Hematopoietic multipotent progenitor cell (in vitro differentiated cells): Measurements from ENCODE around the gene STRN4. TPM values are rescaled to one million over a fixed set of nuclear protein-coding genes. Genes with fewer than 3 reads are reported as not detected.

Experiments
- DNase-seq, 3 donors: peaks; one replicate each; pipeline ENCODE4 v3.0.0-alpha.2; 2011 to 2015; ENCODE audit warnings: low read depth in 2 of 3, low spot score in 2 of 3
- total RNA-seq: library from RNA; depleted of rRNA; stranded (reverse); fragments of >200 nt; gene quantifications from one replicate; pipeline ENCODE4 v1.2.3, GENCODE V29; 2012

Gene STRN4
- 98.3 TPM for total RNA-seq

DNA sequence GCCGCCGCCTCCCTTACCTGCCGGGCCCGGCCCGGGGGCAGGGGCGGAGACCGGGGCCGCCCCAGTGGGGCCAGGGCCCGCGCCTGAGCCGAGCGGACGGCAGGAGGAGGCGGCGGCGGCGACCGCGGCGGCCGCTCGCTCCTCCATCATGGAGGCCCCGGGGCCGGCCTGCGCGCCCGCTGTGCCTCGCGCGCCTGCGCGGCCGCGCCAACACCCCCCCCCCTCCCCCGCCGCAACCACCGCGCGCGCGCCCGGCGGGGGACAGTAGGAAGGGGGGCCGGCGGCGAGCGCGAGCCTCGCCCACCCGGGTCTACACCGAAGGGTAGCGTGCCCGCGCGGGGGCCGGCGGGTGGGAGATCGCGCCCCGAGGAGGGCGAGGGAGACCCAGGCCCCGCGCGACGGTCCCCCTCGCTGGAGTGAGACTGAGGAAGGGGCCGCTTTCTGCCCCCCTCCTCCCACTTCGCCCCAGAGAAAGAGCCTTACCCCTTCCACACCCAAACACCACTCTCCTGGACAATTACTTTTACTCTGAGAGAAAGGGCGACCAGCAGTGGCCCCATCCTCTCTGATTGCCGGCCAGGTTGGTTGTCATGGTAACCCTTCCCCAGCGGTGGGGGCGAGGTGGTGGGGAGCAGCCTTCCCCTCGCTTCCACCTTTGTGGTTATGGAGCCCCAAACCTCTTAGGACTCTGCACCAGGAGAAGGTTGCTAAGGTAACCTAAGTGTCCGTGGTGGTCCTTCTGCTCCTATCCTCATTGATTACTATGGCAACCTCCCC, at the start of gene STRN4:
STRN4 (minus strand) TSS at position 170 of the 777 bp plus-strand sequence; CDS start at position 150, 20 bp downstream.
- peak; percentile 46 to 71 (median 64) for DNase-seq

- peak in 1 of 3 donors; percentile 73 for DNase-seq
Measured at GRCh38 chr19:46791944-46792343, 45.7 kb upstream of the STRN4 start.

GRCh38 chr19:46789371-46789770, 43.1 kb upstream of the STRN4 start:
- no peak for DNase-seq

GRCh38 chr19:46788968-46789338, 42.7 kb upstream of the STRN4 start:
- no peak for DNase-seq

DNA sequence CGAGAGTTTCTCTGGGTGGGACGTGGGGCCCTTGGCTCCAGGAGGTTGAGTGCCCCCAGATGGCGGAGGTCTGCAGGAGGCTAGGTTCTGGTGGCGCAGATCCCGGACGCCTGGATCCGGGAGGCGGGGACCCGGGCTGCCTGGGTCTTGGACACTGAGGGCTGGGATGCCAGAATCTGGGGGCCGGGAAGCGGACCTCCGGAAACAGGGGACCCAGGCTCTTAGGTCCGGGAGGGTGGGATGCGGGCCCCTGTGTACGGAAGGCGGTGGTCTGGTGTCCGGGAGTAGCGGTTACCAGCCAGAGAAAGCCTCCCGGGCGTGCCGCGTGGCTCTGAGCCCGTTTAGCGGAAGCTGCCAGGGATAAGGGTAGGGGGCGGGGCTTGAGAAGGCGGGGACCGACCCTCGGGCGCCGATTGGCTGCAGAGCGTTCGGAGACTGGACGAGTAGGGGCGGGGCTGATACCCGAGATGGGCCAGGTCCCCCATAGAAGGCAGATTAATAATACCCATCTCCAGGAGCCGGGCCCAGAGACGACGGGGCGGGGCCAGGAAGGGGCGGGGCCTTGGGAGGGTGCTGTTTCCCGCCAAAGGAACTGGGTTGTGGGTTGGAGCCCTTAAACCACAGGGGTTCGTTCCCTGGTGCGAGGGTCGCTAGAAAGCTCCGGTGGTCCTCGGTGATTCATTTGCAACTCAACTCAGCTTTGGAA, 42.2 kb upstream of the STRN4 start, which contains the start of gene SLC1A5:
SLC1A5 (minus strand) TSS at position 333 of the 706 bp plus-strand sequence. CDS start 629 bp downstream, outside the sequence.
- DNase-seq: peak; percentile 76 to 94 (median 94)

GRCh38 chr19:46787331-46788261, 41.3 kb upstream of the STRN4 start:
- peak in 1 of 3 donors; percentile 24 for DNase-seq

DNA sequence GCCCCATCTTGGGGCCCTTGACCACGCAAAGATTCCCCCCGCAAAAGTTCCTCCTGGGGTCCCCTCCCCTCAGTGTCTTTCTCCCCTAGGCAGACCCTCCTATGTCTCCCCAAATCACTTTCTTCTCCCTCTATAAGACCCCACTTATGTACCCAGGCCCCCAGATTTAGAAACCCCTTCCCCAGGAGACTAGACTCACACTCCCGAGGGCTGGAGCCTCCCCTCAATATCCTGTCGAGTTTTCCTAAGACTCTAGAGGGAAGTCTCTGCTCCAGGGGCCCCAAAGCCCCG, 40.7 kb upstream of the STRN4 start:
- DNase-seq: no peak

GRCh38 chr19:46786236-46787039, 40.2 kb upstream of the STRN4 start:
- DNase-seq: peak in 2 of 3 donors; percentile 86 to 92

- no peak for DNase-seq
Measured at GRCh38 chr19:46785980-46786235, 39.7 kb upstream of the STRN4 start.

DNA sequence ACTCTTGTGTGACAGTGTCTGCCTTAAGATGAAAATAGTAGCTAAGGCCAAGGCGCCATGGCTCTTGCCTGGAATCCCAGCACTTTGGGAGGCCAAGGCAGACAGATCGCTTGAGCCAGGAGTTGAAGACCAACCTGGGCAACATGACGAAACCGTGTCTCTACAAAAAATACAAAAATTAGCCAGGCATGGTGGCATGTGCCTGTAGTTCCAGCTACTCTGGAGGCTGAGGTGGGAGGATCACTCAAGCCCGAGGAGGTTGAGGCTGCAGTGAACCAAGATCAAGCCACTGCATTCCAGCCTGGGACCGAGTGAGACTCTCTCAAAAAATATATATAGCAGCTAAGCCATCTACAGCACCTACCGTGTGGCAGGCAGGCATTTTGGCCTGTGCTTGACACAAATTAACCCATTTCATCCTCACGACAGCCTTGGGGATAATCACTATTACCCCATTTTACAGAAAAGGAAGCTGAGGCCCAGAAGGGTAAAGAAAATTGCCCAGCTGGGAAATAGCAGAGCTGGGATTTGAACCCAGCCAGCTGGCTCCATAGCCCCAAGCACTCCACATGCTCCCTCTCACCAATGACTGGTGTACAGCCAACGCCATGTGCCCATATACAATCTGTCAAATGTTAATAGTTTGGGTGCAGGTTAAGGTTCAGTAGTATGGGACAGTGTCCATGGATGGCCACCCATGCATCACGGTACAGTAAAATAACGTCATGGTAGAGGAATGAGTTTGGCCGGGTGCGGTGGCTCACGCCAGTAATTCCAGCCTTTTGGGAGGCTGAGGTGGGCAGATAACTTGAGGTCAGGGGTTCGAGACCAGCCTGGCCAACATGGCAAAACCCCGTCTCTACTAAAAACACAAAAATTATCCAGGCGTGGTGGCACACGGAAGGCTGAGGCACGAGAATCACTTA, 39.1 kb upstream of the STRN4 start:
- no peak for DNase-seq

DNA sequence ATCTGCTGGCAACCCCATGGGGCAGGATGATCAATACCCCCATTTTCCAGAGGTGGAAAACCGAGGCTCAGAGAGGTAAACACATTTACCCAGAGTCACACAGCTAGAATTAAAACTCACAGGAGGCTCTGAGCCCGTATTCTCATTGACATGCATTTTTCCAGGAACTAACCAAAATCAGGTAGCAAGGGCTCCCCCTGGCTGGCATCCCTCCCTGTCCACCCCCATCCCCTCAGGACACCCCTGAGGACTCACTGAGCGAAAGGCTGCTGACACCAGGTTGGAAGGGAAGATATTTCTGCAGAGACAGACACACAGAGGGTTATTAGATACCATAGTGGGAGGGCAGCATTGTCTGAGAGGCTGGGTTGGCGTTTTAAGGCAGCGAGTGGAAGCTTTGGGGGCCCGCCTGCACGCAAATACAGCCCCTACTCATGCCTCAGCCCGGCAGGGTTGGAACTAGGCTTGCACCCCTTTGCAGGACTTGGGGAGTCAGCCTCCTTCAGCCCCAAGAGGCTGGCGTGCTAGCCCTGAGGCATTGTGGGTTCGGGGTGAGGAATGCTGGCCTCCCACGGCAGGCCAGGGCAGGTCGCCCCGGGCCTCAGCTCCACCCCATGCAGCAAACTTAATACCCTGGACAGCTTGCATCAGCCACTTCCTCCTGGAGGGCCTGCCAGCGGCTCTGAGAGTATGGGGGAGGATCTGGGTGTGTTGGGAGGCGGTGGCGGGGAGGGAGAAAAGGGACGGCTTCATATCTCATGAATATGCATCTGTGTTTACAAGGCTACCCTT, 38.2 kb upstream of the STRN4 start:
- peak in 2 of 3 donors; percentile 64 to 73 for DNase-seq

DNA sequence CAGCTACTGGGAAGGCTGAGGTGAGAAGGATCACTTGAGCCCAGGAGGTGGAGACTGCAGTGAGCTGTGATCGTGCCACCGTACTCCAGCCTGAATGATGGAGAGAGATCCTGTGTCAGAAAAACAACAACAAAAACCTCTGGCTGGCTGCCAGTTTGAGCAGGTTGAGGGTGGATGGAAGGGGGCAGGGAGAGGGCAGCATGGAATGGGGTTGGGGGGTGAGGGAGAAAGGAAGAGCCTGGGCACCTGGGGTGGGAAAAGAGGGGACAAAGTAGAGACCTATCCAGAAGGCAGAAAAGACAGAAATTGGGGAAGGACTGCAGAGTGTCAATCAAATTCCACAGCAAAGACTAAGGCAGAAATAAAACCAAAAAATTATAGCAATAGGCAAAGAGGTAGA, 37.4 kb upstream of the STRN4 start:
- DNase-seq: no peak

DNA sequence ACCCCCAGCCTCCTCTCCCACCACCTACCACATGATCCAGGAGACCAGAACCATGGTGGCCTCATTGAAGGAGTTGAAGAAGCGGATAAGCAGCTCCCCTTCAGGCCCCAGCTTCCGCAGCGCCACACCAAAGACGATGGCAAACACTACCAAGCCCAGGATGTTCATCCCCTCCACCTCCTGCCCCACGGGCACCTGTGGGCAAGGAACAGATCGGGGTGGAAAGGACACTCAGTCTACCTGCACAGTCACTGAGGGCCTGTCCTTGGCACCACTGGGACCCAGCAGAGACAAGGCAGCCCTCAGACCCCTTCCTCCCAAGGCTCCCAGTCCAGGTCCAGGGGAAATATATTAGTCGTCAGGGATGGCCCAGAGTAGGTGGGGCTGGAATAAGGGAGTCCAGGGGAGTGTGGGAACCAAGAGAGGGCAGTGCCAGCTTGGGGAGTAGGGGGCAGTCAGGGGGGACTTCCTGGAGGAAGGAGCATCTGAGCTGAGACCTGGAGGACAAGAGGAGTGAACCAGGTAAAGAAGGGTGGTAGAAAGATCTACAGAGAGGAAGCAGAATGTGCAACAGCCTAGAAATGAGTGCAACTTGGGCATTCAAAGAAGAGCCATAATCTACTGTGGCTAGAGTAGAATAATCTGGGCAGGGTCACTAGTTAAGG, 36.2 kb upstream of the STRN4 start:
- DNase-seq: no peak

DNA sequence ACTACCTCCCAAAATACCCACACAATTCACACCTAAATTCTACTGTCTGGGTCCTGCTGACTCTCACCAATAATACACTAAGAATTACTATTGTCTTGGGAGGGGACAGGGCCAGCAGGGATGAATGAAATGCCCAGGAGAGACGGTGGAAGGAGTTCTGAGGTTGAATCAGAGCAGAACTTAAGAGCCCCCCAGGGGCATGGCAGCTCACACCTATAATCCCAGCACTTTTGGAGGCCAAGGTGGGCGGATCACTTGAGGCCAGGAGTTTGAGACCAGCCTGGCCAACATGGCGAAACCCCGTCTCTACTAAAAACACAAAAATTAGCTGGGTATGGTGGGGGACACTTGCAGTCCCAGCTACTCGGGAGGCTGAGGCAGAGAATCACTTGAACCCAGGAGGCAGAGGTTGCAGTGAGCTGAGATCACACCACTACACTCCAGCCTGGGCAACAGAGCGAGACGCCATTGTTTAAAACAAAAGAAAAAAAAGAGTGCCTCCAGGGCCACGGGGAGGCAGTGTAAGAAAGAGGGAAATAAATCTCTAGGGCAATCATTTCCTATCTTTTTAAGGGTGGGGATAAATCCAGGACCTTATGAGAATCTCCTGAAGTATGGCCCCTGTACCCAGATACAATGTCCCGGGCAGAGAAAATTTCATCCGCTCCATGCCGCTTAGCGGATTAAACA, 31.9 kb upstream of the STRN4 start:
- DNase-seq: peak in 1 of 3 donors; percentile 67

DNA sequence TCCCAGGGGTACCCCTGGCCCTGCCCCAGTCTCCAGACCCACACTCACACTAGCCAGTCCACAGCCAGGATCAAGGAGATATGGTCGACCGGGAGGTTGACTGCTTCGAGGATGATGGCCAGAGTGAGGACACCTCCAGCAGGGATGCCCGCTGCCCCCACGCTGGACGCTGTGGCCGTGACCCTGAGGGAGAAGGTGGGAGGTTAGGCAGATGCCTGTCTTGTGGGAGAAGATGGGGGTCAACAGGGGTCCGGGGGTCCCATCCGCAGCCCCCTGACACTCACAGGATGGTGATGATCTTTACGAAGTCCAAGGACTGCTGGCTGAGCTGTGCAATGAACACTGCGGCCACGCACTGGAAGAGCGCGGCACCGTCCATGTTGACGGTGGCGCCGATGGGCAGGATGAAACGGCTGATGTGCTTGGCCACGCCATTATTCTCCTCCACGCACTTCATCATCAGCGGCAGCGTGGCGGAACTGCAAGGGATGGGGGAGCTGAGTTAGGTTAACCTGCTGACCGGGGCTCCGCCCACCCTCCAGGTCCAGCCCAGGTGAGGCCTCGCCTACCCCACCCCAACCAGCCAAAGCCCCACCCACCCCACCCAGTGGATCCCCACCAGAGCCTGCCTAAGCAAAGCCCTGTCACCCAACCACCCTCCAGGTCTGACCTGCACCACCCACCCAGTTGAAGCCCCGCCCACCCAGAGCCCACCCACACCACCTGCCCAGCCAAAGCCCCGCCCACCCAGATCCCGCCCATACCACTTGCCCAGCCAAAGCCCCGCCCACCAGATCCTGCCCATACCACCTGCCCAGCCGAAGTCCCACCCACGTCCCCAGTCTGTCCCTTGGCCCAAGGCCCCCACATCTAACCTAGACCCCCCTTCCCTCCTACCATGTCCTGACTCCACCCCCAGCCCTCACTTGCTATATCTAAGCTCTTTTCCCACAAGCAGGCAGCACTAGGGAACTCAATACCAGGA, 31.0 kb upstream of the STRN4 start:
- no peak for DNase-seq

GRCh38 chr19:46775642-46776258, 29.5 kb upstream of the STRN4 start:
- DNase-seq: no peak
